ENCODE data around the gene DIAPH2.

The DIAPH2 gene

DNA sequence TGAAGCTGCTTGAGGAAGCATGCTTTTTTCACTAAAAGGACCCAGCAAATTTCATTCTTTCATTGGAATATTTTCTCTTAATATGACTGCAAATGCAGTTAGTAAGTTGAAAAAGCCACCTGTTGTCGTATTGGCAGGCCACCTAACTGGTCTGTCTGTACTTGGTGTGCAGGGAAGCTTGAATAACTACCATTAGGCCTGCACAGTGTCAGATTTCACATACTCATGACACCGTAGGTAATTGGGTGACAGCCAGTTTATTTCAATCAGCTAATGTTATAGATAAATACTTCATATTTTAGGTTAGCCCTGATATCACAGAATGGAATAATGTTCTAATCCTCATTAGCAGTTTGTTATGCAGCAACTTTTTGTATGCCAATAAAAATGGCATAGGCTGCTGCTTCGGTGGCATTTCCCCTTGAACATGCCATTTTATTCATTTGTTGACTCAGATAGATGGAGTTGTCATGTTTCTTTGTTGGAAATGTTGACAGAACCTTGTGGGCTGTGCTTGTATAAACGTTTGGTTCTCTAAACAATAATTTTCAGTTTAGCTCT, 372.8 kb downstream of the DIAPH2 start:
- DNase-seq (ENCODE audit: low spot score), result no peak

GRCh38 chrX:97060020-97060419, 375.4 kb downstream of the DIAPH2 start:
- no peak for DNase-seq (ENCODE audit: low spot score)

DNA sequence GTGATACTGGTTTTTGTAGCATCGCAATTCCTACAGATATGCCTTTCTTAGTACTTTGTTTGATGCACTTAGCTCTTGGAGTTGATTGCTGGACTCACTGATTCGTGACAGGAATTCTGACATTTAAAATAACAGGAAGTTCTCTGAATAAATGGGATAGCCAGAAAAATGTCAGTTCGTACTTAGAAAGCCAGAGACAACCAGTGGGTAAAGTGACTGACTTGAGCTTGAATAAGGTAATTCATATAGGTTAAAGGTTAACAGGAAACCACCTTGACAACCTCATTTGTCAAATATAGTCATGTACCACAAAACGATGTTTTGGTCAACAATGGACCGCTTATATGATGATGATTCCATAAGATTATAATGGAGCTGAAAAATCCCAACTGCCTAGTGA, 380.4 kb downstream of the DIAPH2 start:
- DNase-seq (ENCODE audit: low spot score), result no peak

DNA sequence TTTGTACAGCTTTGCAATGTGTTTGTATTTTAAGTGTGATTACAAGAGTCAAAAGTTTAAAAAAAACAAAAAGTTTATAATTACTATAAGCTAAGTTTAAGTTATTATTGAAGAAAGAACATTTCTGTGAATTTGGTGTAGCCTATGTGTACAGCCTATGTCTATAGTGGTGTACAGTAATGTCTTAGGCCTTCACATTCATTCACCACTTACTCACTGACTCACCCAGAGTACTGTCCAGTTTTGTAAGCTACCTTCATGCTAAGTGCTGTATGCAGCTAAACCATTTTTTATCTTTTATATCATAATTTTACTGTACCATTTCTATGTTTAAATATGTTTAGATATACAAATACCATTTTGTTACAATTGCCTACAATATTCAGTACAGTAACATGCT, 381.3 kb downstream of the DIAPH2 start:
- DNase-seq (ENCODE audit: low spot score), result no peak

DNA sequence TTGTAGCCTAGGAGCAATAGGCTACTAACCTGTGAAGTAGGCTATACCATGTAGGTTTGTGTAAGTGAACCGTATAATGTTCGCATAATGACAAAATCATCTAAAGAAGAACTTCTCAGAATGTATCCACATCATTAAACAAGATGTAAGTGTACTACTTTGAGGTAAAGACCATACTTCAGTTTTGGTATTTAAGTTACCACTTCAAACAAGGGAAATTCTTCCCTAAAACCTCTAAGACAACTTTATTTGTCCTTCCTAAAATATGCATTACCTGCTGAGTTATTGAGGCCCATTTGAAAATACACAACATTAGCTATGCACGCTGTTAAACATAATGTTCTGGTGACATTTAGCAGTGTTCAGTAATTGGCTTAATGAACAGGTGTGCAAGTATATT, 381.7 kb downstream of the DIAPH2 start:
- DNase-seq (ENCODE audit: low spot score), result no peak

DNA sequence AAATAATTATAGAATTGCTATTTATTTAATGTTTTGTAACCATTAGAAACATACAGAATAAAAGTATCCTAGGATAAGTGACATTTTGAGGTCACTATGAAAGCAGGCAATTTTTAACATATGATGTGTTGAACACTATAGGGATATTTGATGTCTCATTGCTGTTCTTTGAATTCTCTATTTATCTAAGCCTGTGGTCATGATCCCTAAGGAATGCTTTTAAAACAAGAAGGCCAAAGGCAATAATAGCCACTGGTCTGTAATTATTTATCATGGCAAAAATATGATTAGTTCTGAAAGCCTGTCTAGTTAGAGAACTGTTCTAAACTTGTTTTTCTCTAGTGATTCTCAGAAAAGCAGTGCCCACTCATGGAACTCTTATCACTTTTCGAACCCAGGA, 385.7 kb downstream of the DIAPH2 start:
- DNase-seq (ENCODE audit: low spot score), result no peak

GRCh38 chrX:97074400-97074799, 389.8 kb downstream of the DIAPH2 start:
- DNase-seq (ENCODE audit: low spot score), result no peak

GRCh38 chrX:97089116-97089515, 404.5 kb downstream of the DIAPH2 start:
- DNase-seq (ENCODE audit: low spot score), result no peak

- no peak for DNase-seq (ENCODE audit: low spot score)
Observed at GRCh38 chrX:97096385-97096784, 411.7 kb downstream of the DIAPH2 start.

DNA sequence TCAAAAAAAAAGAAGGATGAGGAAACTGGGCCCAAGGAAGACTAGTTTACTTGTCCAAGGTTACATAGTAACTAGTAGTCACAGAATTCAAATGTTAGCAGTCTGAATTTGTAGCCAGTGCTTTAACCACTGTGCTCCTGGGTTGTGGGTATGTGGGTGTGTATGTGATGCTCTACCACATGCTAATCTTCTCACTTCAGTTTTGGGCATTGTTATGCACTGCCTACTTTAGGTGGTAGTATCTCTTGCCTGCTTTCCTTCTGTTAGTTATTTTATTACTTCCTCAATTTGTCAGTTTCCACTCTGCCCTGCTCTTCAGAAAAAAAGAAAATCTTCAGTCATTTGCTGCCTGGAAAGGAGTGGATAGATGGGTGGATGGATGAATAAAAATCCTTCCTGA, 418.3 kb downstream of the DIAPH2 start:
- no peak for DNase-seq (ENCODE audit: low spot score)

- DNase-seq (ENCODE audit: low spot score), result no peak
Observed at GRCh38 chrX:97109730-97110129, 425.1 kb downstream of the DIAPH2 start.

GRCh38 chrX:97117572-97117971, 432.9 kb downstream of the DIAPH2 start:
- DNase-seq (ENCODE audit: low spot score), result no peak

DNA sequence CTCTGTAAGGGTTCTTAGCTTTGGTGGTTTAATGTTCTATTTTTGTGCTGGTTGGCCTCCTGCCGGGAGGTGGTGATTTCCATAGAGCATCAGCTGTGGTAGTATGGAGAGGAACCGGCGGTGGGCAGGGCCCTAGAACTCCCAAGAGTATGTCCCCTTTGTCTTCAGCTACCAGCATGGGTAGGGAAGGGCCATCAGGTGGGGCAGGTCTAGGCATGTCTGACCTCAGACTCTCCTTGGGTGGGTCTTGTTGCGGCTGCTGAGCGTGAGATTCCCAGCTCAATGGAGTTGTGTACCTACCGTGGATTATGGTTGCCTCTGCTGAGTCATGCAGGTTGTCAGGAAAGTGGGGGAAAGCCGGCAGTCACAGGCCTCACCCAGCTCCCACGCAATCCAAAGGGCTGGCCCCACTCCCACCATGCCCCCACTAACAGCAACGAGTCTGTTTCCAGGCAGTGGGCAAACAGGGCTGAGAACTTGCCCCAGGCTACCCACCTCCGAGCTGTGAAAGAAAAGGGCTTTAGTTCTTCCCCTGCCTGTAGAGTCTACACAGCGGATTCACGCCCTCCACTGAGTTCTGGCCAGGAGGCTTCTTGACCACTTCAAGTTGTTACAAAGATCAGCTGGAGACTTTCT, 434.9 kb downstream of the DIAPH2 start:
- DNase-seq (ENCODE audit: low spot score), result no peak

DNA sequence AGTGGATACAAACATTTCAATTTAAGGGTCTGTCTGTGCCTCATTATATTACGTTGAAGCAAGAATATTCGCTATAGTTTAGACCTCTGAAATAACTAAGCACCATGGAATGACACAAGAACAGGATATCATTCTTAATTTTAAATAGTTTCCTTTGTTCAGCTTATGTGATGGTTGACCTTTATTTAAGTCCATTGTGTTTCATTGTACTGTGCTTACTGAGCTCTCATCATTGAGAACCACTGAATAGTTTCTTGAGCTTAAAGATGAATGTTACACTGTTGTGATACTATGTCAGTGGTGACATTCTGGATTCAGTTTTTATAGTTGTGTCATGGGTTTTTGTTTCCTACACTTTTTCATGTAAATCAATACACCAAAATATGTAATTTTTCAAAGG, 438.4 kb downstream of the DIAPH2 start:
- DNase-seq (ENCODE audit: low spot score), result no peak

DNA sequence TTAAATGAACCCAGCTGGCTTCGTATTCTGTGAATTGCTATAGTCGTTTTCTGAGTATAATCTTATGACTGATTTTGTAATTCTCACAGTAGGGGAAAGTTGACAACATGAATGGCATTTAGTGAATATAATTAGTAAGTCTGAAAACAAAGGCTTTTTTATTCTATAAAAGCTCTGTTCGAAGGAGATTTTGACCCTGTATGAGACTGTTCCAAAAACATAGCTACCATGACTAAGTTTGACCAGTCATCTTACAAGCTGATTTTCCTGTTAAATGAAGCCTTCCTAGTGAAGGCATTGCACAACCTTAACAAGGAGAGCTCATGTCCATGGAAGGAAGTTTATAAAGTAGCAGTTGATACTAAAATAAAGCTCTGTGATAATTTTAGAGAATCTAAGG, 441.4 kb downstream of the DIAPH2 start:
- DNase-seq (ENCODE audit: low spot score), result no peak

GRCh38 chrX:97132664-97133415, 448.2 kb downstream of the DIAPH2 start:
- DNase-seq (ENCODE audit: low spot score), result no peak

DNA sequence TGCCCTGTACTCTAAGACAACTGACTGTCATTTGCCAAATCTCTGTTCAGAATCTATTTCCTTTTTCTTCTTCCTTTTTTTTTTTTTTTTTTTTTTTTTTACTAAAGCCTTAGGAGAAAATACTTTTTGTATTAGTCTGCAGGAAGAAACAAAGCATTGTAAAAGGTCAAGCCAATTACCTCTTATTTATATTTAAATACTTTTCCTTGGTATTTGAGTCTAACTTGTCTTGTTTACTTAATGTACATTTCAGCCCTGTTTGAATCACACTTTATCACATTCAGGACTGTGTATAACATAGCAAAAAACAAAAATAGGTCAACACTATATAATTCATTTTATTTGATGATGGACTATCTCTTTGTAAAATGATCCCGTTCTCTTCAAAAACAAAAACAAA, 461.3 kb downstream of the DIAPH2 start:
- DNase-seq (ENCODE audit: low spot score), result no peak

GRCh38 chrX:97155816-97156215, 471.2 kb downstream of the DIAPH2 start:
- no peak for DNase-seq (ENCODE audit: low spot score)

- no peak for DNase-seq (ENCODE audit: low spot score)
Observed at GRCh38 chrX:97158269-97158668, 473.6 kb downstream of the DIAPH2 start.

DNA sequence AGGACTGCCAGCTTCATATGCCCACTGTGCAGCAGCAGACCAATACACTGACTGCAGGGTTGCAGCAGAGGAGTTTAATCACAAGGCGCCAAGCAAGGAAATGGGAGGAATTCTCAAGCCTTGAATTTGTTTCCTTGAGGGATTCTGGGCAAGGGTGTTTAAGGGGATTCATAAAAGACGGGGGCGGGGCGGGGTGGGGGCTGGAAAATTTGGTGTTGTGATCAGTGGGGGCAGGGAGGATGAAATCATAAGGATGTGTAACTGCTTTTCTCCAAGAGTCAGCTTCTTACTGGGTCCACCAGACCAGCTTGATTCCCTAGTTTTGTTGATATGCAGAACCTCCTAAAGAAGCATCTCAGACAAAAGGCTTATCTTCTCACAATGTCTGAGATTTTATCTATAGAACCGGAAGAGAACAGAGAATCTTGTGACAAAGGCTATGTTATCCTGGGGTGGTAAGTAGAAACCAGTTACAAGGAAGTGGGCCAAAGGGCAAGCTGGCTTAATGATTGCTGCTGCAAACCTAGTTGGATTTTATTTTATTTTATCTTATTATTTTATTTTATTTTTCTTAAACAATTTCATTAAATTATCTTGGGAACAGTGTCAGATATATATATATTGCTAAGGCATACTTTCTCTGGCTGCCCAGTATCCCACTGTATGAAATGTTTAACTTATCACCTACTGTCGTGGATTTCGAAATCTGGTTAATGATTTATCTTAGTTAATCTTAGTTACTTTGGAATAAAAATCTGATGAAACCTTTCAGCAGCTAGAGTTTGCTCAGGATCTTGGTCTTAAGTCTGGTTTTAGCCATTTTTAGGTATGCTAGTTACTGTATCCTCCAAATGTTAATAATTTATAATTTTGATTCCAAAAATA, 475.5 kb downstream of the DIAPH2 start:
- no peak for DNase-seq (ENCODE audit: low spot score)

GRCh38 chrX:97167333-97167732, 482.7 kb downstream of the DIAPH2 start:
- DNase-seq (ENCODE audit: low spot score), result no peak

DNA sequence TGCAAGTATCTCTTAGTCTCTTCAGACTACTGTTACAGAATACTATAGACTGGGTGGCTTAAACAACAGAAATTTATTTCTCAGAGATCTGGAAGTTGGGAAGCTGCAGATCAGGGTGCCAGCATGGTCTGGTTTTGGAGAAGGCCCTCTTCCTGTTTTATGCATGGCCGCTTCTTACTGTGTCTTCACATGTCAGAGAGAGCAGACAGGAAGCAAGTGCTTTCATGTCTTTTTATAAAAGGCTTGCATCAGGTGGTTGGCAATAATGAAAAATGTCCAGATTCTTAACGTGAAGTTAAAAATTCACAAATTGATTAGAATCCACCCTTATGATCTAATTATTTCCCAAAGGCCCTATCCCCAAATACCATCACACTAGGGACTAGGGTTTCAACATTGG, 484.0 kb downstream of the DIAPH2 start:
- no peak for DNase-seq (ENCODE audit: low spot score)

GRCh38 chrX:97175147-97175546, 490.5 kb downstream of the DIAPH2 start:
- DNase-seq (ENCODE audit: low spot score), result no peak
